C4-2B (cell line): Measurements from ENCODE around the gene CD28.

ENCODE experiments used
- CTCF ChIP-seq: fragments of 450-650 bp; conservative IDR thresholded peaks from 2 replicates; pipeline ENCODE4 v1.5.1; 2017; ENCODE audit warnings: mild to moderate bottlenecking
- ZFX ChIP-seq: fragments of 450-650 bp; IDR thresholded peaks from 2 replicates; pipeline ENCODE4 v1.6.1; 2017

GRCh38 chr2:203659331-203660049 is 46.9 kb upstream of the CD28 start:
- TF ChIP-seq CTCF: no peak
- TF ChIP-seq ZFX: no peak
